ENCODE results near the gene ZNF286A.
"Not testable (repeated sequence)": the region's sequence is repeated elsewhere in the genome, so short reads cannot be mapped to it uniquely, and the experiment has no call there.

DNA sequence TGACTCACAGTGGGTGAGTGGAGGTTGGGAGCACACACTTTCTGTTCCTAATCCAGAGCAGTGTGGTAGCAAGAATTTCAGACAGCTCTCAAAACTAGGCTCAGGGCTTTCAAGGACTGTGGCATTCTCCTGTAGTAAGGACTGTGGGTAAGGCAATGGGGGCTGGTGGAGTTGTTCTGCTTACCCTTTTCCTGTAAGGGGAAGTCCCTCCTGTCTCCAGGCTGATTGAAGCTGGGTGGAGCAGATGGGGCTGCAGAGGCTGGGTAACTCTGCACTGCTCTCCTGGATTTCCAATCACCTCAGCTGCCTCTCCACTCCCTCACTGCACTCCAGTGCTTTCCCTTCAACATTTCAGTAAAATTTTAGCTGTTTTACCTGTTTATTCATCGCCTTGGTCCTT, 12.1 kb upstream of the ZNF286A start:
- TF ChIP-seq, protein P1, sequence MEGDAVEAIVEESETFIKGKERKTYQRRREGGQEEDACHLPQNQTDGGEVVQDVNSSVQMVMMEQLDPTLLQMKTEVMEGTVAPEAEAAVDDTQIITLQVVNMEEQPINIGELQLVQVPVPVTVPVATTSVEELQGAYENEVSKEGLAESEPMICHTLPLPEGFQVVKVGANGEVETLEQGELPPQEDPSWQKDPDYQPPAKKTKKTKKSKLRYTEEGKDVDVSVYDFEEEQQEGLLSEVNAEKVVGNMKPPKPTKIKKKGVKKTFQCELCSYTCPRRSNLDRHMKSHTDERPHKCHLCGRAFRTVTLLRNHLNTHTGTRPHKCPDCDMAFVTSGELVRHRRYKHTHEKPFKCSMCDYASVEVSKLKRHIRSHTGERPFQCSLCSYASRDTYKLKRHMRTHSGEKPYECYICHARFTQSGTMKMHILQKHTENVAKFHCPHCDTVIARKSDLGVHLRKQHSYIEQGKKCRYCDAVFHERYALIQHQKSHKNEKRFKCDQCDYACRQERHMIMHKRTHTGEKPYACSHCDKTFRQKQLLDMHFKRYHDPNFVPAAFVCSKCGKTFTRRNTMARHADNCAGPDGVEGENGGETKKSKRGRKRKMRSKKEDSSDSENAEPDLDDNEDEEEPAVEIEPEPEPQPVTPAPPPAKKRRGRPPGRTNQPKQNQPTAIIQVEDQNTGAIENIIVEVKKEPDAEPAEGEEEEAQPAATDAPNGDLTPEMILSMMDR (IDR thresholded peaks at IDR 0.05): not testable (repeated sequence)
- not testable (repeated sequence) for TF ChIP-seq POLR2A (IDR thresholded peaks at IDR 0.05)

Data from testis (tissue), 2 donors.